LNCaP clone FGC (cell line): ENCODE data around the gene PDIA5.

Experiments
- DNase-seq: peaks from one replicate; pipeline ENCODE4 v3.0.0-alpha.2; 2011; ENCODE audit warnings: low read depth
- H3K4me3 ChIP-seq: 2 replicates; pipeline ENCODE4 v1.5.1; 2011; ENCODE audit warnings: mild to moderate bottlenecking, low read depth, low read length, control low read depth
- TF ChIP-seq, protein P1 (sequence below): IDR thresholded peaks from 2 replicates; pipeline ENCODE4 v1.5.1; 2012; ENCODE audit warnings: mild to moderate bottlenecking; ENCODE audit not compliant: control insufficient read depth, insufficient read depth; ENCODE audit errors: extremely low read depth

PDIA5 gene

DNA sequence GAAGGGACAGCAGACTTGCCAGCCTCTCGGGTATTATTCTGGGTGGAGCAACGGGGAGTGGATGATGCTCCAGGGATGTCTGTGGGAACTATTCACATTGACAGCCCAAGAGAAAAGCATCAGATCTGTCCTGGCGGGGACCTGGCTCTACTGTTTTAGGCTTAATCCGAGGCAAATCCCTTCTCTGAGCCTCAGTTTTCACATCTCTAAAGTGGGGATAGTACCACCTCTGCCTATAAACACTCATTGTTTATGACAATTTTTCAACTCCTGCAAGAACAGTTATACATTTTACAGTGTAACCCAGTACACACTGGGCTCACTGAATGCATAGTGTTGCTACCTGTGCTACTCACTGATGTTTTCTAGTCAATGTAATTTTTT lies 9.3 kb downstream of the PDIA5 start:
- no peak overlapping the region for H3K4me3 ChIP-seq
- no peak for DNase-seq
- TF ChIP-seq, protein P1, sequence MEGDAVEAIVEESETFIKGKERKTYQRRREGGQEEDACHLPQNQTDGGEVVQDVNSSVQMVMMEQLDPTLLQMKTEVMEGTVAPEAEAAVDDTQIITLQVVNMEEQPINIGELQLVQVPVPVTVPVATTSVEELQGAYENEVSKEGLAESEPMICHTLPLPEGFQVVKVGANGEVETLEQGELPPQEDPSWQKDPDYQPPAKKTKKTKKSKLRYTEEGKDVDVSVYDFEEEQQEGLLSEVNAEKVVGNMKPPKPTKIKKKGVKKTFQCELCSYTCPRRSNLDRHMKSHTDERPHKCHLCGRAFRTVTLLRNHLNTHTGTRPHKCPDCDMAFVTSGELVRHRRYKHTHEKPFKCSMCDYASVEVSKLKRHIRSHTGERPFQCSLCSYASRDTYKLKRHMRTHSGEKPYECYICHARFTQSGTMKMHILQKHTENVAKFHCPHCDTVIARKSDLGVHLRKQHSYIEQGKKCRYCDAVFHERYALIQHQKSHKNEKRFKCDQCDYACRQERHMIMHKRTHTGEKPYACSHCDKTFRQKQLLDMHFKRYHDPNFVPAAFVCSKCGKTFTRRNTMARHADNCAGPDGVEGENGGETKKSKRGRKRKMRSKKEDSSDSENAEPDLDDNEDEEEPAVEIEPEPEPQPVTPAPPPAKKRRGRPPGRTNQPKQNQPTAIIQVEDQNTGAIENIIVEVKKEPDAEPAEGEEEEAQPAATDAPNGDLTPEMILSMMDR, result no peak

DNA sequence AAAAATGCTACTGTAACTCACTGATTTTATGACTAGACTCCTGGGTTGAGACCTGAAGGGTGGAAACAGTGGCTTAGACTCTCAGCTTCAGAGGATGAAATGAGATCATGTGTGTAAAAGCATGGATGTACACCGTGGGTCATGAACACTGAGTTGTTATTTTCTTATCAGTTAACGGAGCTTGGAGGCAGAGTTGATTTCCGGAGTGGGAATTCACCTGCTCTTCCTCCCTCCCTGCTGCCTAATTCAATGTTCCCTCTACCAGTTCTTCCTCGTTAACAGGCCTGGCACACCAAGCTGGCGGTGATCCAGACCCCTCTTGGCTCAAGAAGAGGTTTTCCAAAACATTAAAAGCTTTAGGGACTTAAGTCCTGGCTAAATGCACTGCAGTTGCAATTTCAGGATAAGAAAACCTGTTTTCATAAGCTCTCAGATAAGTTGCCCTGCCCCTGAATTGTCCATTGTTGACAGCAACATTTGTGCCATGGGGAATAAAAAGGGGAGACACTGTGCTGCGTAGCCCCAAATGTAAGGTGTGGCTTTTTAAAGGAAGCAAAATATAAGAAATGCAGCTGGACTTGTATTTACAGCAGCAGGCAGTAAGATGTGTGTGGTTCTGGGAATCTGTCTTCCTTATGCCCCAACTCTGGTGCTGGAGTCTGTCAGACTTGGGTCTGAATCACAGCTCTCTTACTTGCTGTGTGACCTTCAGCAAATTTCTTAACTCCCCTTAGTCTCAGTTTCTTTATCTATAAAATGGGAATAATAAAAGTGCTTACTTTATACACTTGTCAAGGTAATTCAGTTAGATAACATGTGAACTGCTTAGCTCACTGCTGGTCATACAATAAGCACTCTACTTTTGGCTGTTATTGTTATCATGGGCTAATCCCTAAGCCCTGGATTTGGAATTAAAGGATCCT lies 9.9 kb downstream of the PDIA5 start:
- H3K4me3 ChIP-seq, result no peak overlapping the region
- TF ChIP-seq, protein P1, result no peak
- DNase-seq, result peak; percentile 73

DNA sequence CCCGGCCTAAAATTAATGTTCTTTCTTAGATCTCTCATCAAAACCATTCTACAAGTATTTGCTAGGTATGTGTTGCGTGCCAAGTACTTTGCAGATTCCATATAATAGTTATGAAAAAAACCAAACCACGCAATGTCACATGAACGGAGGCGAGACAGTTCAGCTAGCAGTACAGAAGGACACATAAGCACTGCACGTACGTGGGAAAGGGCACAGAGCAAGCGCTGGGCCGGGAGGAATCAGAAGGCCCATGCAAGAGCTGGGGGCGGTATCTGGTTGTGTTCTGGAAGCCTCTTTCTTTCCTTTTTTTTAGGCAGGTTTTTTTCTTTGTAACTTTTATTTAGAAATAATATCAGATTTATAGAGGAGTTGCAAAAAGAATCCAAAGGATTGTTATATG lies 11.3 kb downstream of the PDIA5 start:
- TF ChIP-seq, protein P1, result no peak
- no peak for DNase-seq
- no peak overlapping the region for H3K4me3 ChIP-seq

DNA sequence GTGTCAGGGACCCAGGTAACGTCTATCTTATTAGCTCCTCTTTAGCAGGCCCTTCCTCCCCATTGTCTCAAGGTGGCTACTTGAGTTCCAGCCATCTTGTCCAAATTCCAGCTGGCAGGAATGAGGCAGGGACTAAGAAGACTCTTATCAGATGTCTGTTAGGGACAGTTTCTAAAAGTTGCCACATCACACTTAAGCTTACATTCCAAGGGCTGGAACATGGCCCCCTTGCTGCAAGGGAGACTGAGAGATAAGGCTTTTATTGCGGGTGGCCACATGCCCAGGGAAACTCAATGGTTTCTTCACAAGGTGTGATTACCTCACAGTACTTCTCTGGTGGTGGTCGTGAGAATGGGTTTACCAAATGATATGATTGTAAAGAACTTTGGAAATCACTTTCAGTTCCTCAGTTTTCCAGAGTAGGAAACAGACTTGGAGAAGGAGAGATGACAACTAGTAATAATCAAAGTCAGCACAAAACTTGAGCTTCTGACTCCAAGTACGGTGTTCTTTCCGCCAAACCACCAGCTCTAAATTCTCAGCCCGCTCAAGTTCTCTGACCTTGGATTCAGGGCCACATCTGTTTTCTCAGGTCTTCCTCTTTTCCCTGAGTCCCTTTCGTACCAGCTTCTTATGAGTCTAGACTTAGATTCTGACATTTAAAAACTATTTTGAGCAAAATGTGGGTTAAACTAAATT lies 14.2 kb downstream of the PDIA5 start:
- no peak overlapping the region for H3K4me3 ChIP-seq
- TF ChIP-seq, protein P1, result no peak
- DNase-seq, result peak; percentile 67

DNA sequence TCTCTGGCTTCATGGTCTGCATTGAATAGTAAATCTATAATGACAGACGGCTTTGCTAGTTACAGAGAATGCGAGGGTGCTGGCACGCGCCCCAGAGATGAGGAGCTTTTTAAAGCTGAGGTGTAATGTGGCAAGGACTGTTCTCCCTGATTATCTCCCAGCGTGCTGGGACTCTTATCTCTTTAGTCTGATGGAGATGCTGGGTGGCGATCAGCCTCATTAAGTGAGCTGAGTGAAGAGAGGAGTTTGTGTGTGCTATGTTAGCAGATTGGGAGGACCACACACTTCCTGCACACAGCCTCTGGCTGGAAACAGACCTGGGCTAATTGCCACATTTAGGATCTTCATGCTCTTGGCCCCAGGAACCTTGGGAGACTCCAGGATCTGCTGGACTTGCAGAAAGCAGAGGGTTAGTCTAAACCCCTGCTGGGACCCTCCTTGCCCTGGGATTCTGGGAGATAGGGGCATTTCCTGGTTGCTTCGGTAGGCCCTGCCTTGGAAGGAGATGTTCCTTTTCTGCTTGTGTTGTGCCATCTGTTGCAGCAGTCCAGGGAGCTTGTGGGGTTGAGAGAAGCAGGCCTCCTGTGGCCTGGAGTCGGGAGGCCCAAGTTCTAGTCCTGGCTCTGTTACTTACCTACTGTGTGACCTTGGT lies 15.0 kb downstream of the PDIA5 start:
- DNase-seq, result no peak
- H3K4me3 ChIP-seq, result no peak overlapping the region
- TF ChIP-seq, protein P1, result no peak

DNA sequence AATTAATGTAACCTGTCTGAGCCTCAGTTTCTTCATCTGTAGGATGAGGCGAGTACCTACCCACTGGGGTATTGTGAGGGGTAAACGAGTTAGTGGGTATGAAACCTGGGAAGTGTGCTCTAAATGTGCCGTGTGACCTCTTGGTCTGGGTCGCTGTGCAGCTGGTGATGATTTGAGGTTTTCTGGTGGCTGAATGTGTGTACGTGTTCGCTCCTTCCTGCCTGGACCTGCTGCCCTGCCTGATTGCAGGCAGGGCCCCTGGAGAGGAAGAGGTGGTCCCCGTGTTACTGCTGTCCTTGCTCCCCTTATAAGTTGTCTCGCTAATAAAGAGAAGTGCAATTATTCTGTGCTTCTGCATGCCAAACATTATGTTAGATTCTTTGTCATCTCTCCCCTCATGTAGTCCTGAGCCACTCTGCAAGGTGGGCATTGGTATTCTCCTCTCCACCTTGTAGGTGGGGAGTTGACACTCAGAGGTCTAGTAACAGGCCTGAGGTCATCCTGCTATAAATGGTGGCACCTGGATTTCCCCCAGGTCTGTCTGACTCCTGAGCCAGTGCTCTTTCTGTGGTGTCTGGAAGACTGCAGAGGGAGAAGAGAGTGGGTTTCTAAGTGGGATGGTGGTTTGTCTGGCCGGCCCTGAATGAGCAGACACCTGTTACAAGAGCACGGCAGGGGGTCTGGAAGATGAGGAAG lies 15.7 kb downstream of the PDIA5 start:
- TF ChIP-seq, protein P1, result no peak
- H3K4me3 ChIP-seq, result no peak overlapping the region

More for the DNA sequence above, 15.7 kb downstream of the PDIA5 start:
- DNase-seq, result no peak
